Natural killer cell (primary cell): ENCODE data around the gene TRIM72. TPM values are rescaled to one million over a fixed set of nuclear protein-coding genes. Genes with fewer than 3 reads are reported as not detected.

Source experiments
- ATAC-seq, 3 donors: fragments of 150-1000 bp in 2 of 3; fragments of 200-7000 bp in 1 of 3; cut with Tn5 transposase; 1 replicate in 1 of 3; 2 replicates in 2 of 3; pipeline ENCODE4 v1.10.0; 2021; ENCODE audit warnings: mild to moderate bottlenecking in 2 of 3, moderate library complexity in 2 of 3
- DNase-seq, 2 donors: peaks; one replicate each; pipeline versions ENCODE4 v3.0.0 to v3.0.0-alpha.2; 2013 to 2021; ENCODE audit warnings: mixed read lengths in 1 of 2
- H3K27ac ChIP-seq: one replicate; pipeline ENCODE4 v1.5.1; 2013; ENCODE audit warnings: mild to moderate bottlenecking, low read length
- H3K27me3 ChIP-seq: one replicate; pipeline ENCODE4 v1.6.1; 2013; ENCODE audit warnings: low read length; ENCODE audit not compliant: control insufficient read depth, insufficient read depth
- H3K36me3 ChIP-seq: one replicate; pipeline ENCODE4 v1.6.1; 2013; ENCODE audit warnings: low read length; ENCODE audit not compliant: control insufficient read depth, insufficient read depth
- H3K4me1 ChIP-seq: one replicate; pipeline ENCODE4 v1.6.1; 2013; ENCODE audit warnings: low read length; ENCODE audit not compliant: control insufficient read depth, insufficient read depth
- H3K4me3 ChIP-seq: one replicate; pipeline ENCODE4 v1.5.1; 2013; ENCODE audit warnings: low read length
- H3K9me3 ChIP-seq: one replicate; pipeline ENCODE4 v1.6.1; 2013; ENCODE audit warnings: low read length; ENCODE audit not compliant: control insufficient read depth, insufficient read depth
- H3K27ac Mint-ChIP-seq, 2 donors: one replicate each; pipeline ENCODE4 v1.8.0; 2022; ENCODE audit warnings: mild to moderate bottlenecking in 2 of 2, mixed read lengths in 2 of 2, moderate library complexity in 1 of 2
- H3K27me3 Mint-ChIP-seq, 2 donors: one replicate each; pipeline ENCODE4 v1.8.0; 2022; ENCODE audit warnings: low read depth in 2 of 2, mixed read lengths in 2 of 2
- H3K36me3 Mint-ChIP-seq: one replicate; pipeline ENCODE4 v1.8.0; 2022; ENCODE audit warnings: mixed read lengths
- H3K4me1 Mint-ChIP-seq, 2 donors: one replicate each; pipeline ENCODE4 v1.8.0; 2022; ENCODE audit warnings: mixed read lengths in 2 of 2
- H3K4me3 Mint-ChIP-seq: one replicate; pipeline ENCODE4 v1.8.0; 2022; ENCODE audit warnings: mild to moderate bottlenecking, moderate library complexity, mixed read lengths
- H3K9me3 Mint-ChIP-seq, 2 donors: one replicate each; pipeline ENCODE4 v1.8.0; 2022; ENCODE audit warnings: mixed read lengths in 2 of 2
- CTCF ChIP-seq: fragments of 200-600 bp; IDR thresholded peaks from one replicate; pipeline ENCODE4 v1.8.0; 2022; ENCODE audit warnings: antibody characterized with exemption
- WGBS: methylation state at CpG from one replicate; pipeline ENCODE4 v1.1.7; 2013; ENCODE audit warnings: missing lambda C conversion rate; ENCODE audit not compliant: insufficient coverage; 5-methylcytosine and 5-hydroxymethylcytosine counted together
- intact Hi-C: fragments of 100-400 bp; cut with micrococcal nuclease; formaldehyde crosslinking; loops from one replicate; pipeline ENCODE4 v1.14.2; 2022
- total RNA-seq, 4 donors: library from RNA; stranded (reverse); fragments of 120-200 nt in 1 of 4; gene quantifications; one replicate each; pipeline versions ENCODE4 v1.2.3 to v1.2.4, GENCODE V29; 2013 to 2022

The TRIM72 gene
- total RNA-seq, 3 donors from 2014 or later (not counting 1 experiment from before 2014, with no cell fraction given), result 0.05 to 0.07 TPM; not detected in 1

GRCh38 chr16:31265329-31266245 is 51.7 kb downstream of the TRIM72 start:
- DNase-seq (peak; percentile 72 to 80), ATAC-seq (peak; percentile 90 to 96 (median 95))
- 35% methylated on average over 20 of the region's 20 CpGs for WGBS
- Histone ChIP-seq H3K36me3 (peaks cover 45% of the 10 kb centered on the region), H3K27me3 (no peaks in the 10 kb centered on the region), H3K27ac (peak overlapping the region; percentile 90), H3K9me3 (no peaks in the 10 kb centered on the region), H3K4me3 (no peak overlapping the region), H3K4me1 (peaks cover 63% of the 10 kb centered on the region)
- TF ChIP-seq CTCF, result no peak
- H3K4me1 Mint-ChIP-seq, result peaks cover 65 to 66% of the 10 kb centered on the region in 2 donors
- H3K27me3 Mint-ChIP-seq, result no peaks in the 10 kb centered on the region
- peaks cover 24% of the 10 kb centered on the region for H3K36me3 Mint-ChIP-seq
- H3K4me3 Mint-ChIP-seq, result peak overlapping the region; percentile 90
- peak overlapping the region; percentile 98 to 99 for H3K27ac Mint-ChIP-seq
- no peaks in the 10 kb centered on the region for H3K9me3 Mint-ChIP-seq
- intact Hi-C loops, result no loop called here

- no peaks in the 10 kb centered on the region for H3K9me3 Mint-ChIP-seq
- no peak overlapping the region for H3K27ac ChIP-seq
- H3K27ac Mint-ChIP-seq, result peak overlapping the region; percentile 92 to 98
- H3K4me3 Mint-ChIP-seq, result peak overlapping the region; percentile 75
- ATAC-seq (no peak), DNase-seq (no peak)
- 89% methylated on average over 7 of the region's 8 CpGs for whole genome bisulfite sequencing
- no peak overlapping the region for H3K4me3 ChIP-seq
- no peaks in the 10 kb centered on the region for H3K27me3 Mint-ChIP-seq
- H3K36me3 Mint-ChIP-seq, result peaks cover 24% of the 10 kb centered on the region
- H3K4me1 ChIP-seq, result peaks cover 45% of the 10 kb centered on the region
- H3K27me3 ChIP-seq, result no peaks in the 10 kb centered on the region
- intact Hi-C loops, result no loop called here
- no peaks in the 10 kb centered on the region for H3K9me3 ChIP-seq
- H3K36me3 ChIP-seq, result peaks cover 58% of the 10 kb centered on the region
- peaks cover 54% of the 10 kb centered on the region in 2 donors for H3K4me1 Mint-ChIP-seq
- no peak for TF ChIP-seq CTCF
These were observed 53.6 kb downstream of the TRIM72 start for GRCh38 chr16:31267332-31268032.

- ATAC-seq, result no peak
- H3K4me3 ChIP-seq, result no peak overlapping the region
- H3K9me3 ChIP-seq, result no peaks in the 10 kb centered on the region
- Mint-ChIP-seq H3K4me1 (peaks cover 50% of the 10 kb centered on the region in 2 donors), H3K4me3 (peak overlapping the region; percentile 75), H3K36me3 (peaks cover 24% of the 10 kb centered on the region), H3K9me3 (no peaks in the 10 kb centered on the region), H3K27me3 (no peaks in the 10 kb centered on the region), H3K27ac (peak overlapping the region; percentile 92 to 98)
- intact Hi-C loops, result no loop called here
- no peak for DNase-seq
- peaks cover 40% of the 10 kb centered on the region for H3K4me1 ChIP-seq
- H3K27me3 ChIP-seq, result no peaks in the 10 kb centered on the region
- WGBS, result 30% methylated on average over 3 of the region's 3 CpGs
- TF ChIP-seq CTCF, result no peak
- peaks cover 63% of the 10 kb centered on the region for H3K36me3 ChIP-seq
- H3K27ac ChIP-seq, result no peak overlapping the region
These were observed 54.1 kb downstream of the TRIM72 start for GRCh38 chr16:31268033-31268365.
